Activated CD4-positive, alpha-beta T cell treated with anti-CD3 and anti-CD28 coated beads for 36 hours (primary cell): ENCODE measurements around the gene PAK4. TPM values are rescaled to one million over a fixed set of nuclear protein-coding genes. Genes with fewer than 3 reads are reported as not detected.
"Not testable (repeated sequence)": the region's sequence is repeated elsewhere in the genome, so short reads cannot be mapped to it uniquely, and the experiment has no call there.

Experiments
- ATAC-seq: fragments of 200-7000 bp; cut with Tn5 transposase; one replicate; pipeline ENCODE4 v1.10.0; 2021; ENCODE audit warnings: mild to moderate bottlenecking, moderate library complexity
- CTCF ChIA-PET: fragments of 350-600 bp; sonication (Branson Sonifier 250); formaldehyde crosslinking; loops from one replicate; lab custom pipeline; 2021; ENCODE audit warnings: antibody characterized with exemption; lab: Charles Lee
- POLR2A ChIA-PET: fragments of 350-600 bp; sonication (Branson Sonifier 250); formaldehyde crosslinking; loops from one replicate; lab custom pipeline; 2021; ENCODE audit warnings: antibody characterized with exemption, inconsistent platforms; lab: Charles Lee
- DNase-seq: peaks from one replicate; pipeline ENCODE4 v3.0.0-alpha.2; 2020
- H3K27ac Mint-ChIP-seq: one replicate; pipeline ENCODE4 v1.8.0; 2021; ENCODE audit warnings: mixed read lengths
- H3K27me3 Mint-ChIP-seq: one replicate; pipeline ENCODE4 v1.8.0; 2021; ENCODE audit warnings: mixed read lengths
- H3K36me3 Mint-ChIP-seq: one replicate; pipeline ENCODE4 v1.8.0; 2021; ENCODE audit warnings: low read depth, mixed read lengths
- H3K4me1 Mint-ChIP-seq: one replicate; pipeline ENCODE4 v1.8.0; 2021; ENCODE audit warnings: mixed read lengths
- H3K4me3 Mint-ChIP-seq: one replicate; pipeline ENCODE4 v1.8.0; 2021; ENCODE audit warnings: mild to moderate bottlenecking, moderate library complexity, mixed read lengths
- H3K9me3 Mint-ChIP-seq: one replicate; pipeline ENCODE4 v1.8.0; 2021; ENCODE audit warnings: low read depth, mixed read lengths
- intact Hi-C, 2 experiments: fragments of 100-400 bp; cut with DNase I in 1 of 2; cut with micrococcal nuclease in 1 of 2; formaldehyde crosslinking; loops; one replicate each; pipeline versions ENCODE4 v1.14.2 to v1.15.1; 2022 to 2024; cut with DNase I, micrococcal nuclease
- total RNA-seq, 2 experiments: library from RNA; stranded (reverse); gene quantifications; one replicate each; pipeline ENCODE4 v1.2.3, GENCODE V29; 2021

Gene PAK4
- total RNA-seq, 2 experiments from 2014 or later: 14.2 to 22.6 TPM

GRCh38 chr19:39141929-39142328, 16.3 kb downstream of the PAK4 start:
- ChIA-PET POLR2A (no interaction called here), CTCF (interaction anchor here (0.6 to 0.8 kb wide), 2 partner anchors 377 to 401 kb away, joined by 3 to 4 read pairs; no protein-coding TSS in a partner anchor)
- no peak for DNase-seq
- Mint-ChIP-seq H3K4me1 (no peaks in the 10 kb centered on the region), H3K27ac (no peak overlapping the region), H3K36me3 (no peaks in the 10 kb centered on the region), H3K27me3 (no peaks in the 10 kb centered on the region), H3K9me3 (no peaks in the 10 kb centered on the region), H3K4me3 (no peak overlapping the region)
- intact Hi-C loops: no loop called here
- ATAC-seq: no peak

DNA sequence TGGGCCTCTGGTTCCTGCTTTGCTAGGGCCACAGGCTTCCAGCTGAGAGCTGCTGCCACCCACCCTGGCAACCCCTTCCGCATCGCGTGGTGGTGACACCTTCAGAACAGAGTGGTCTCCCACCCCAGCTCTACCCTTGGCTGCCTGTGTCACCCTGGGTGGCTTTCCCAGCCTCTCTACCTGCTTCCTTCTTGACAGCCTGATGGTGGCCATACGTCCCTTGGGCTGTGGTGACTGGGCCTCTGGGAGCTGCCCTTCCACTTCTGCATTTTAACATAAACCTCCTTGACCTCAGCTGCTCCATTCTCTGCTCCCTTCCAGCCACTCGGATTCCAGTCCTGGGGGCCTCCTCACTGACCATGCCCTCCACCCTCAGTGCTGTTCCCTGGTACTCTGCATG, 17.0 kb downstream of the PAK4 start:
- CTCF ChIA-PET: no interaction called here
- ATAC-seq: no peak
- peaks cover 2% of the 10 kb centered on the region for H3K36me3 Mint-ChIP-seq
- no peak overlapping the region for H3K4me3 Mint-ChIP-seq
- H3K9me3 Mint-ChIP-seq: no peaks in the 10 kb centered on the region
- H3K4me1 Mint-ChIP-seq: peaks cover 2% of the 10 kb centered on the region
- intact Hi-C loops: no loop called here
- H3K27ac Mint-ChIP-seq: no peak overlapping the region
- no peak for DNase-seq
- POLR2A ChIA-PET: no interaction called here
- no peaks in the 10 kb centered on the region for H3K27me3 Mint-ChIP-seq

DNA sequence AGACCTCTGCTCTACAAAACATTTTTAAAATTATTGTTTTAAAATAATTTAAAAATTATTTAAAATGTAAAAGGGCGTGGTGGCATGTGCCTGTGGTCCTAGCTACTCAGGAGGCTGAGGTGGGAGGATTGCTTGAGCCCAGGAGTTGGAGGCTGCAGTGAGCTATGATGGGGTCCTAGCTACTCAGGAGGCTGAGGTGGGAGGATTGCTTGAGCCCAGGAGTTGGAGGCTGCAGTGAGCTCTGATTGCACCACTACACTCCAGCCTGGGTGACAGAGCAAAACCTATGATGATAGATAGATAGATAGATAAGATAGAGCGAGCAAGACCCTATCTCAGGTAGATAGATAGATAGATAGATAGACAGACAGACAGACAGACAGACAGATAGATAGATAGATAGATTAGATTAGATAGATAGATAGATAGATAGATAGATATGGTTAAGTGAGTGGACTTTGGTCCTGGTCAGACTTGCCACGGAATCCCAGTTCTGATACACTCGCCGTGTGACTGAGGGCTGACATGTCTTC, 18.2 kb downstream of the PAK4 start:
- ATAC-seq, H3K27ac Mint-ChIP-seq, H3K36me3 Mint-ChIP-seq, H3K4me1 Mint-ChIP-seq, POLR2A ChIA-PET, intact Hi-C loops, H3K4me3 Mint-ChIP-seq, CTCF ChIA-PET, DNase-seq, H3K9me3 Mint-ChIP-seq, H3K27me3 Mint-ChIP-seq: not testable (repeated sequence)

DNA sequence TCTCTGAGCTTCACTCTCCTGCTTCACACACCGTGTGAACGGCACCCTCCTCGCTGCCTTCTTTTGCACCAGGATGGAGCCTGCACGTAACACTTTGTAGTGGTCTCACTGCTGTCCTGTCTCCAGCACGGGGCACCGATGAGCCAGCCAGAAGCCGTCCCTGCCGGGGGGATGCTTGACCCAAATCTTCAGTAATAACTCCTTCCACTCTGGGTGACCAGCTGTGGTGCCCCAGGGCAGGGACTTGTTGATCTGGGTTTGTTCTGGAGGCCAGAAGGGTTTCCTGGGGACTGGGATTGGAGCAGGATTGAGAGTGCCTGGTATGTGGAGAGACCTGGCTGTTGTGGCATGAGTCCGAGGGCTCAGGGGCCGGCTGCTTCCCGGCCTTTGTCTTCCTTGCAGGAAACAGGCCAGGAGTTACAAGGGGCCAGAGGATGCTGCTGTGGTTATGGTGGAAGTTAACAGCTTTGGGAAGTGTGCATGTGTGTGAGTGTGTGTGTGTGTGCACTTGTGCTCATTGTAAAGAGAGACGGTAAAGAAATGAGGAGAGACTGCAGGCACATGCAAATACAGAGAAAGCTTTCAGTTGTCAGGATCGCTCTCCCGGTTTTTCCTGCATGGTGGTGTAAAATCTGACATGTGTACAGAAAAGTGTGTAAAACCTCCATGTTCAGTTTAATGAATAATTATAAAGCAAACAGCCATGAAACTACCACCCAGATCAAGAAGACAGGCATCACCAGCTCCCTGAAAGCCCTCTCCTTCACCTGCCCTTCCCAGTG, 18.9 kb downstream of the PAK4 start:
- ChIA-PET CTCF (interaction anchor here (0.6 kb wide), 1 partner anchor 91 kb away, joined by 3 read pairs; no protein-coding TSS in a partner anchor), POLR2A (no interaction called here)
- no peak for ATAC-seq
- Mint-ChIP-seq H3K36me3 (peaks cover 6% of the 10 kb centered on the region), H3K9me3 (no peaks in the 10 kb centered on the region), H3K27ac (no peak overlapping the region), H3K4me3 (no peak overlapping the region), H3K27me3 (no peaks in the 10 kb centered on the region), H3K4me1 (peaks cover 4% of the 10 kb centered on the region)
- no peak for DNase-seq
- intact Hi-C loops: no loop called here

DNA sequence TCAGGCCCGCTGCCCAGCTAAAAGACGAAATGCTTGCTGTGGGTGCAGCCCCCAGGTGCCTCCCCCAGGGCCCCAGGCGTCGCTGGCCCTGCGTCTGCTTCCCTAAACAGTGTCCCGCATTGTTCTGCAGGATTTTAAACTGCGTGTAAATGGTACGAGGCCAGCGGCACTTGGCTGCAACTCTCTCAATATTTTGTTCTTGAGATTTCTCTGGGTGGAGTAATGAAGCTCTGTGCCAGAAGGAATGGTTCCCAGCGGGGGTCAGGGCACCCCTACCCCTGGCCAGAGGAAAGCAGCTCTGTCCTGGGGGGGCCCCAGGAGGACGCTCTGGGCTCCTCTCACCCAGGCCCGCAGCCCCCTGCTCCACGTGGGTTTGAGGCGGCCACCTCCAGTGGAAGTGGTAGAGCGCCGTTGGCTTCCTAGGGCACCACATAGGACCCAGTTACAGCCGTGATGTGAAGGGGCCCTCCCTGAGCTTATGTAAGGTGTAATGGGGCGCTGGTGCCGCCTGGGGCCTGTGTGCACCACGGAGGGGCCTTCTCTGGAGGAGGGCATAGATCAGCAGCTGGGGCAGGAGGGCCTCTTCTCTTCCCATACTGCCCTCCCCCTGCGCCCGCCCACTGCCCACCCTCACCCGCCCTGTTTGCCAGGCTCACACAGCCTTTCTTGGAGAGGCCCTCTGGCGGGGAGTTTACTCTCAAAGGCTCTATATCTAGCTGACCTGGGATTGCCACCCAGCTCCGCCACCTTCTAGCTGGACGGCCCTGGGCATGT, 19.8 kb downstream of the PAK4 start:
- H3K36me3 Mint-ChIP-seq: peaks cover 6% of the 10 kb centered on the region
- no peak overlapping the region for H3K4me3 Mint-ChIP-seq
- intact Hi-C loops: no loop called here
- ChIA-PET CTCF (interaction anchor here (0.6 kb wide), 1 partner anchor 90 kb away, joined by 3 read pairs; no protein-coding TSS in a partner anchor), POLR2A (no interaction called here)
- no peak overlapping the region for H3K27ac Mint-ChIP-seq
- no peak for DNase-seq
- no peaks in the 10 kb centered on the region for H3K9me3 Mint-ChIP-seq
- peaks cover 4% of the 10 kb centered on the region for H3K4me1 Mint-ChIP-seq
- H3K27me3 Mint-ChIP-seq: no peaks in the 10 kb centered on the region
- ATAC-seq: no peak

DNA sequence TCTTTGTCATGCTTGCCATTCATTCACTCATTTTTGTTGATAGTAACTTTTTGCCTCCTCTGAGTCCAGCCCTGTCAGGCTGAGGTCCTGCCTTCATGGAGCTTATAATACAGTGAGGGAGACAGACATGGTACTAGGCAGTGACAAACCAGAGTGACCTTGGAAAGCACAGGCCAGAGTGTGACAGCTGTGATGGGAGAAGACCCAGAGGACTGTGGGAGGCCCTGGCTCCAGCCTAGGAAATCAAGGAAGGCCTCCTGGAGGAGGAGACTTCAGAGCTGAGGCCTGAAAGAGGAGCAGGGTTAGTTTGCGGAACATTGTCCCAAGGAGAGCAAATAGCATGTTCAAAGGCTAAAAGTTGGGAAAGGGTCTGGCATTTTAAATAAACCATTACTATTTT, 20.5 kb downstream of the PAK4 start:
- DNase-seq (no peak), ATAC-seq (no peak)
- CTCF ChIA-PET: interaction anchor here (0.9 to 1.0 kb wide), 2 partner anchors 36 to 427 kb away, joined by 3 read pairs; no protein-coding TSS in a partner anchor
- POLR2A ChIA-PET: no interaction called here
- Mint-ChIP-seq H3K9me3 (no peaks in the 10 kb centered on the region), H3K27ac (no peak overlapping the region), H3K4me1 (peaks cover 4% of the 10 kb centered on the region), H3K36me3 (peaks cover 6% of the 10 kb centered on the region), H3K27me3 (no peaks in the 10 kb centered on the region), H3K4me3 (no peak overlapping the region)
- intact Hi-C loops: no loop called here

DNA sequence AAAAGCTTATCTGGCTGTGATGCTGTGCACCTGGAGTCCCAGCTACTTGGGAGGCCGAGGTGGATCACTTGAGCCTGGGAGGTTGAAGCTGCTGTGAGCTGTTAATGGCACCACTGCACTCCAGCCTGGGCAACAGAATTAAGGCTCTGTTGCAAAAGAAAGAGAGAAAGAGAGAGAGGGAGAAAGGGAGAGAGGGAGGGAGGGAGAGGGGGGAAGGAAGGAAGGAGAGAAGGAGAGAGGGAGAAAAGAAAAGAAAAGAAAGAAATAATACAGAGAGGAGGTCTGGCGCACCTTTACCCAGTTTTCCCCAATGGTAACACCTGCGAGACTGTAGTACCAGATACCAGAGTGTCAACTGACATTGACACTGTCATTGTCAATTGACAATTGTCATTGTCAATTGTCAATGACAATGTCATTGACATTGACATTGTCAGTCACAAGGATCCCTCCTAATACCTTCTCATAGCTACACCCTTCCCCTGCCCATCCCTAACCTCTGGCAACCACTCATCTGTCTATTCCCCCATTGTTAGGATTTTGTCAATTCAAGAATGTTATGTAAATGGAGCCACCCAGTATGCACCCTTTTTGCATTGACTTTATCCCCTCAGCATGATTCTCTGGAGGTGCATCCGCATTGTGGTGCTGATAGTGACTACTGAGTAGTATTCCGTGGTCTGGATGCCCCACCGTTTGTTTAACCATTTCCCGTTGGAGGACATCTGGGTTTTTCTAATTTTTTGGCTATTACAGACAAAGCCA, 21.3 kb downstream of the PAK4 start:
- H3K27ac Mint-ChIP-seq: no peak overlapping the region
- intact Hi-C loops: no loop called here
- CTCF ChIA-PET: interaction anchor here (0.9 to 1.0 kb wide), 2 partner anchors 36 to 426 kb away, joined by 3 read pairs; no protein-coding TSS in a partner anchor
- no peaks in the 10 kb centered on the region for H3K27me3 Mint-ChIP-seq
- ATAC-seq: no peak
- no peak for DNase-seq
- peaks cover 4% of the 10 kb centered on the region for H3K4me1 Mint-ChIP-seq
- POLR2A ChIA-PET: no interaction called here
- H3K36me3 Mint-ChIP-seq: peaks cover 6% of the 10 kb centered on the region
- no peaks in the 10 kb centered on the region for H3K9me3 Mint-ChIP-seq
- H3K4me3 Mint-ChIP-seq: no peak overlapping the region

DNA sequence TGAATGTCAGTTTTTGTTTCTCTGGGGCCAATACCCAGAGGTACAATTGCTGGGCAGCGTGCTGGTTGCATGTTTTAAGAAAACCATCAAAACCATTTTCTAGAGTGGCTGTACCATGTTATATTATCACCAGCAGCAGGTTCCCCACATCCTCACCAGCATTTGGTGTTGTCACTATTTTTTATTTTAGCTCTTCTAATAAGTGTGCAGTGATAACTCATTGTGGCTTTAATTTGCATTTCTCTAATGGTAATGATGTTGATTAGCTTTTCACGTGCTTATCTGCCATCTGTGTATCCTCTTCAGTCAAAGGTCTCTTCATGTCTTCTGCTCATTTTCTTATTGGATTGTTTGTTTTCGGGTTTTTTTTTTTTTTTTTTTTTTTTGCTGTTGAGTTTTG, 21.9 kb downstream of the PAK4 start:
- no peak for DNase-seq
- no peak for ATAC-seq
- H3K4me1 Mint-ChIP-seq: peaks cover 4% of the 10 kb centered on the region

DNA sequence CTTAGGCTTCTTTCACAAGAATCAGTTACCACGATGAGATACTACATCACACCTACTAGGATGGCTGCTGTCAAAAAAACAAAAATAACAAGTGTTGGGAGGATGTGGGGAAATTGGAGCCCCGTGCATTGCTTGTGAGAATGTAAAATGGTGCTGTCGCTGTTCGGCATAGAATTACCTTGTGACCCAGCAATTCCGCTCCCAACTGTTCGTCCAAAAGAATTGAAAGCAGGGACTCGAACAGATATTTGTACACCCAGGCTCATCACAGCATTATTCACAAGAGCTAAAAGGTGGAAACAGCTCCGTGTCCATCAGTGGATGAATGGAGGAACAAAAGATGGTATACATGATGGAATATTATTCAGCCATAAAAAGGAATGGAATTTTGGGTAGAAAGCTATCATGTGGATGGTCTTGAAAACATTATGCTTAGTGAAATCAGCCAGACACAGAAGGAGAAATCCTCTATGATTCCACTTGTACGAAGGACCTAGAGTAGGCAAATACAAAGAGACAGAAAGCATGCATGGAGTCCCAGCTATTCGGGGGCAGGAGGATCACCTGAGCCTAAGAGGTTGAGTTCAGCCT, 23.4 kb downstream of the PAK4 start:
- DNase-seq (no peak), ATAC-seq (no peak)
- Mint-ChIP-seq H3K27ac (no peak overlapping the region), H3K4me1 (peaks cover 8% of the 10 kb centered on the region), H3K36me3 (peaks cover 6% of the 10 kb centered on the region), H3K27me3 (no peaks in the 10 kb centered on the region), H3K4me3 (no peak overlapping the region), H3K9me3 (no peaks in the 10 kb centered on the region)
- intact Hi-C loops: no loop called here
- POLR2A ChIA-PET: interaction anchor here (0.6 kb wide), 1 partner anchor 85 kb away, joined by 4 read pairs; no protein-coding TSS in a partner anchor
- CTCF ChIA-PET: interaction anchor here (0.9 kb wide), 1 partner anchor 177 kb away, joined by 3 read pairs; no protein-coding TSS in a partner anchor

More for the DNA sequence above, 21.9 kb downstream of the PAK4 start:
- H3K36me3 Mint-ChIP-seq: peaks cover 6% of the 10 kb centered on the region
- no peak overlapping the region for H3K4me3 Mint-ChIP-seq
- intact Hi-C loops: no loop called here
- no peaks in the 10 kb centered on the region for H3K9me3 Mint-ChIP-seq
- ChIA-PET CTCF (interaction anchor here (0.6 kb wide), 1 partner anchor 481 kb away, joined by 3 read pairs; no protein-coding TSS in a partner anchor), POLR2A (no interaction called here)
- H3K27me3 Mint-ChIP-seq: no peaks in the 10 kb centered on the region
- H3K27ac Mint-ChIP-seq: no peak overlapping the region

GRCh38 chr19:39150235-39150634, 24.6 kb downstream of the PAK4 start:
- Mint-ChIP-seq H3K9me3 (no peaks in the 10 kb centered on the region), H3K4me3 (no peak overlapping the region), H3K4me1 (peaks cover 16% of the 10 kb centered on the region), H3K27ac (no peak overlapping the region), H3K27me3 (no peaks in the 10 kb centered on the region), H3K36me3 (peaks cover 6% of the 10 kb centered on the region)
- intact Hi-C loops: no loop called here
- DNase-seq (no peak), ATAC-seq (no peak)
- ChIA-PET POLR2A (no interaction called here), CTCF (no interaction called here)
